ENCODE results near the gene HCLS1. TPM values are rescaled to one million over a fixed set of nuclear protein-coding genes. Genes with fewer than 3 reads are reported as not detected.

Gene HCLS1
- total RNA-seq, 1 donor from 2014 or later: 216 TPM

GRCh38 chr3:121670676-121671075, 10.0 kb upstream of the HCLS1 start:
- Mint-ChIP-seq H3K4me1 (no peaks in the 10 kb centered on the region), H3K27ac (no peak overlapping the region), H3K27me3 (no peaks in the 10 kb centered on the region), H3K9me3 (no peaks in the 10 kb centered on the region), H3K4me3 (no peak overlapping the region), H3K36me3 (ENCODE audit: low read depth) (peaks cover 63% of the 10 kb centered on the region)
- intact Hi-C loops (cut with micrococcal nuclease): no loop called here
- DNase-seq: no peak

- Mint-ChIP-seq H3K27me3 (no peaks in the 10 kb centered on the region), H3K4me1 (no peaks in the 10 kb centered on the region), H3K4me3 (no peak overlapping the region), H3K9me3 (no peaks in the 10 kb centered on the region), H3K27ac (no peak overlapping the region), H3K36me3 (ENCODE audit: low read depth) (peaks cover 66% of the 10 kb centered on the region)
- intact Hi-C loops (cut with micrococcal nuclease): loop anchor here (10.0 kb wide), 1 partner anchor 427 kb away; no protein-coding TSS in a partner anchor
- no peak for DNase-seq
These were observed 6.6 kb upstream of the HCLS1 start for GRCh38 chr3:121667333-121667732.

- no peaks in the 10 kb centered on the region for H3K27me3 Mint-ChIP-seq
- intact Hi-C loops (cut with micrococcal nuclease): loop anchor here (10.0 kb wide), 1 partner anchor 429 kb away; no protein-coding TSS in a partner anchor
- DNase-seq: no peak
- H3K4me1 Mint-ChIP-seq: peaks cover 7% of the 10 kb centered on the region
- no peak overlapping the region for H3K27ac Mint-ChIP-seq
- H3K9me3 Mint-ChIP-seq: no peaks in the 10 kb centered on the region
- peaks cover 61% of the 10 kb centered on the region for H3K36me3 Mint-ChIP-seq (ENCODE audit: low read depth)
- no peak overlapping the region for H3K4me3 Mint-ChIP-seq
These were observed 4.8 kb upstream of the HCLS1 start for GRCh38 chr3:121665488-121665887.

- Mint-ChIP-seq H3K36me3 (ENCODE audit: low read depth) (peaks cover 62% of the 10 kb centered on the region), H3K4me3 (no peak overlapping the region), H3K4me1 (peaks cover 23% of the 10 kb centered on the region), H3K27ac (no peak overlapping the region), H3K9me3 (no peaks in the 10 kb centered on the region), H3K27me3 (no peaks in the 10 kb centered on the region)
- DNase-seq: no peak
- intact Hi-C loops (cut with micrococcal nuclease): loop anchor here (10.0 kb wide), 1 partner anchor 431 kb away; no protein-coding TSS in a partner anchor
These were observed 2.6 kb upstream of the HCLS1 start for GRCh38 chr3:121663171-121663847.

GRCh38 chr3:121662742-121663141, 2.0 kb upstream of the HCLS1 start:
- no peak for DNase-seq
- intact Hi-C loops (cut with micrococcal nuclease): loop anchor here (10.0 kb wide), 1 partner anchor 432 kb away; no protein-coding TSS in a partner anchor
- Mint-ChIP-seq H3K9me3 (peaks cover 3% of the 10 kb centered on the region), H3K27me3 (no peaks in the 10 kb centered on the region), H3K4me1 (peaks cover 29% of the 10 kb centered on the region), H3K27ac (no peak overlapping the region), H3K36me3 (ENCODE audit: low read depth) (peaks cover 63% of the 10 kb centered on the region), H3K4me3 (no peak overlapping the region)

GRCh38 chr3:121661376-121661775, 673 bp upstream of the HCLS1 start:
- Mint-ChIP-seq H3K4me3 (peak overlapping the region; percentile 91), H3K27me3 (no peaks in the 10 kb centered on the region), H3K27ac (peak overlapping the region; percentile 97), H3K36me3 (ENCODE audit: low read depth) (peaks cover 63% of the 10 kb centered on the region), H3K9me3 (peaks cover 7% of the 10 kb centered on the region), H3K4me1 (peaks cover 40% of the 10 kb centered on the region)
- intact Hi-C loops (cut with micrococcal nuclease): loop anchor here (10.0 kb wide), 1 partner anchor 433 kb away; no protein-coding TSS in a partner anchor
- DNase-seq: no peak

GRCh38 chr3:121659586-121659985, 1.1 kb downstream of the HCLS1 start:
- H3K27me3 Mint-ChIP-seq: no peaks in the 10 kb centered on the region
- peaks cover 51% of the 10 kb centered on the region for H3K4me1 Mint-ChIP-seq
- H3K4me3 Mint-ChIP-seq: peak overlapping the region; percentile 91
- H3K9me3 Mint-ChIP-seq: peaks cover 12% of the 10 kb centered on the region
- DNase-seq: no peak
- H3K36me3 Mint-ChIP-seq (ENCODE audit: low read depth): peaks cover 66% of the 10 kb centered on the region
- peak overlapping the region; percentile 97 for H3K27ac Mint-ChIP-seq
- intact Hi-C loops (cut with micrococcal nuclease): no loop called here

GRCh38 chr3:121658716-121659435, 1.8 kb downstream of the HCLS1 start:
- intact Hi-C loops (cut with micrococcal nuclease): no loop called here
- Mint-ChIP-seq H3K27ac (peak overlapping the region; percentile 97), H3K36me3 (ENCODE audit: low read depth) (peaks cover 64% of the 10 kb centered on the region), H3K27me3 (no peaks in the 10 kb centered on the region), H3K9me3 (peaks cover 12% of the 10 kb centered on the region), H3K4me3 (peak overlapping the region; percentile 91), H3K4me1 (peaks cover 57% of the 10 kb centered on the region)
- no peak for DNase-seq

- Mint-ChIP-seq H3K9me3 (peaks cover 17% of the 10 kb centered on the region), H3K36me3 (ENCODE audit: low read depth) (peaks cover 81% of the 10 kb centered on the region), H3K27me3 (no peaks in the 10 kb centered on the region), H3K4me1 (peaks cover 68% of the 10 kb centered on the region), H3K4me3 (peak overlapping the region; percentile 79), H3K27ac (peak overlapping the region; percentile 97)
- intact Hi-C loops (cut with micrococcal nuclease): loop anchor here (5.0 kb wide), 1 partner anchor 38 kb away; no protein-coding TSS in a partner anchor
- peak; percentile 69 for DNase-seq
These were observed 6.0 kb downstream of the HCLS1 start for GRCh38 chr3:121654493-121655385.

GRCh38 chr3:121651684-121652083, 9.0 kb downstream of the HCLS1 start:
- Mint-ChIP-seq H3K4me3 (no peak overlapping the region), H3K4me1 (peaks cover 48% of the 10 kb centered on the region), H3K36me3 (ENCODE audit: low read depth) (peaks cover 74% of the 10 kb centered on the region), H3K27ac (no peak overlapping the region), H3K27me3 (no peaks in the 10 kb centered on the region), H3K9me3 (peaks cover 12% of the 10 kb centered on the region)
- no peak for DNase-seq
- intact Hi-C loops (cut with micrococcal nuclease): loop anchor here (5.0 kb wide), 1 partner anchor 41 kb away; no protein-coding TSS in a partner anchor

- intact Hi-C loops (cut with micrococcal nuclease): loop anchor here (5.0 kb wide), 1 partner anchor 43 kb away; no protein-coding TSS in a partner anchor
- Mint-ChIP-seq H3K36me3 (ENCODE audit: low read depth) (peaks cover 65% of the 10 kb centered on the region), H3K27ac (no peak overlapping the region), H3K9me3 (peaks cover 5% of the 10 kb centered on the region), H3K27me3 (no peaks in the 10 kb centered on the region), H3K4me1 (peaks cover 35% of the 10 kb centered on the region), H3K4me3 (no peak overlapping the region)
- no peak for DNase-seq
These were observed 11.1 kb downstream of the HCLS1 start for GRCh38 chr3:121649645-121650044.

GRCh38 chr3:121648219-121648958, 12.3 kb downstream of the HCLS1 start:
- Mint-ChIP-seq H3K9me3 (peaks cover 5% of the 10 kb centered on the region), H3K4me1 (peaks cover 25% of the 10 kb centered on the region), H3K27me3 (no peaks in the 10 kb centered on the region), H3K36me3 (ENCODE audit: low read depth) (peaks cover 69% of the 10 kb centered on the region), H3K4me3 (no peak overlapping the region), H3K27ac (no peak overlapping the region)
- intact Hi-C loops (cut with micrococcal nuclease): no loop called here
- no peak for DNase-seq

GRCh38 chr3:121645054-121645453, 15.6 kb downstream of the HCLS1 start:
- DNase-seq: no peak
- H3K27me3 Mint-ChIP-seq: no peaks in the 10 kb centered on the region
- no peak overlapping the region for H3K27ac Mint-ChIP-seq
- H3K36me3 Mint-ChIP-seq (ENCODE audit: low read depth): peaks cover 70% of the 10 kb centered on the region
- intact Hi-C loops (cut with micrococcal nuclease): no loop called here
- no peak overlapping the region for H3K4me3 Mint-ChIP-seq
- peaks cover 15% of the 10 kb centered on the region for H3K4me1 Mint-ChIP-seq
- no peaks in the 10 kb centered on the region for H3K9me3 Mint-ChIP-seq

Data from activated CD4-positive, alpha-beta T cell treated with anti-CD3 and anti-CD28 coated beads, Interleukin-2, amount 10 ng/mL, durations not matched to agents 24 days and 14 days (primary cell).